NOMO-1 (cell line): ENCODE results near the gene ATL2.
A peak's percentile ranks its signal among the peaks of the same experiment; 100 is the strongest.
"Not testable (repeated sequence)": the region's sequence is repeated elsewhere in the genome, so short reads cannot be mapped to it uniquely, and the experiment has no call there.

ENCODE experiments used
- DNase-seq, 2 experiments: peaks; one replicate each; lab custom pipeline; 2025; ENCODE audit not compliant: unreplicated experiment in 2 of 2; lab: John Stamatoyannopoulos, UW

Gene ATL2

GRCh38 chr2:38277245-38278116 is 99.6 kb downstream of the ATL2 start:
- no peak for DNase-seq

GRCh38 chr2:38274286-38275276 is 102.5 kb downstream of the ATL2 start:
- DNase-seq, result peak; percentile 59 to 74

GRCh38 chr2:38271697-38272096 is 105.4 kb downstream of the ATL2 start:
- no peak for DNase-seq

GRCh38 chr2:38269421-38269820 is 107.7 kb downstream of the ATL2 start:
- DNase-seq, result no peak

GRCh38 chr2:38268691-38269327 is 108.3 kb downstream of the ATL2 start:
- peak; percentile 73 to 96 for DNase-seq

- DNase-seq, result no peak
Observed at GRCh38 chr2:38268001-38268400, 109.1 kb downstream of the ATL2 start.

GRCh38 chr2:38267270-38267925 is 109.7 kb downstream of the ATL2 start:
- DNase-seq, result no peak

GRCh38 chr2:38266382-38267061 is 110.6 kb downstream of the ATL2 start:
- peak; percentile 20 to 28 for DNase-seq

GRCh38 chr2:38265461-38265860 is 111.6 kb downstream of the ATL2 start:
- no peak for DNase-seq

- peak; percentile 58 to 95 for DNase-seq
Observed at GRCh38 chr2:38264396-38265221, 112.5 kb downstream of the ATL2 start.

- no peak for DNase-seq
Observed at GRCh38 chr2:38263293-38263692, 113.8 kb downstream of the ATL2 start.

- no peak for DNase-seq
Observed at GRCh38 chr2:38262069-38262871, 114.8 kb downstream of the ATL2 start.

GRCh38 chr2:38261569-38262068 is 115.5 kb downstream of the ATL2 start:
- no peak for DNase-seq

- DNase-seq, result no peak
Observed at GRCh38 chr2:38260972-38261371, 116.1 kb downstream of the ATL2 start.

- DNase-seq, result no peak
Observed at GRCh38 chr2:38260469-38260868, 116.6 kb downstream of the ATL2 start.

- DNase-seq, result peak in 1 of 2 experiments; percentile 30
Observed at GRCh38 chr2:38259311-38259710, 117.8 kb downstream of the ATL2 start.

- DNase-seq, result not testable (repeated sequence)
Observed at GRCh38 chr2:38257680-38258079, 119.4 kb downstream of the ATL2 start.

- no peak for DNase-seq
Observed at GRCh38 chr2:38256610-38257009, 120.5 kb downstream of the ATL2 start.
